GM21529 (cell line): ENCODE measurements around the gene SARDH.

Experiments
- ATAC-seq: cut with Tn5 transposase; IDR thresholded peaks from one replicate; pipeline ENCODE4 v1.9.1; 2021; ENCODE audit not compliant: unreplicated experiment

Gene SARDH

DNA sequence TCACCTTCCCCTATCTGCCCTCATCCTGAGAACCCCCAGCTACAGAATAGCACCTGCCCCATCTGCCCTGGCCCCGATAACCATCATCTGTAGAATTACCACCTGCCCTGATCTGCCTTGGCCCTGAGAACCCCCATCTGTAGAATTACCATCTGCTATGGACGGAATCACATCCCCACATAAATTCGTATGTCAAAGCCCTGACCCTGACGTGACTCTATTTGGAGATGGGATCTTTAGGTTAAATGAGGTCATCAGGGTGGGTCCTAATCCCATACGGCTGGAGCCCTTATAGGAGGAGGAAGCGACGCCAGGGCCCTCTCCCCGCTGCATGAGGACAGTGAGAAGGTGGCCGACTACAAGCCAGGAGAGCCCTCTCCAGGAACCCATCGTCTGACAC, 32.6 kb downstream of the SARDH start:
- no peak for ATAC-seq

DNA sequence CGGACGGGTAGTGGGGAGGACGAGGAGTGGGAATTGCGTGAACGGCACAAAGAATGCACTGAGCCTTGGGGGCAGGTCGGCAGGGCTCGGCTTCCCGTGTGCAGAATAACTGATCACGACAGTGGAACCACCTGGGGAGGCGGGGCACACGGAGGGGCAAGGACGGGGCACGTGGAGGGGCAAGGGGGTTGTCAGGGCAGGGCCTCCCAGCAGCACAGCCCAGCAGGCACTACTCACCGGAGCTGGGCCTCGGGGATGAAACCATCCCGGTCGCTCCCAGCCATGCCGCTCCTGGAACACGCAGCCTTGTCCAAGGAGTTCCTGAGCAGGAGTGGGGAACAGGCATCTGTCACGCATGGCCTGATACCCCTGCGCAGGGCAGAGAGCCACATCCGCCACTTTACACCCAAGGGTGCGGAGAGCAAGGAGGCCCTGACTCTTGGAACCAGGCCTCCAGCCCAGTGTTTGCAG, 33.4 kb downstream of the SARDH start:
- no peak for ATAC-seq

DNA sequence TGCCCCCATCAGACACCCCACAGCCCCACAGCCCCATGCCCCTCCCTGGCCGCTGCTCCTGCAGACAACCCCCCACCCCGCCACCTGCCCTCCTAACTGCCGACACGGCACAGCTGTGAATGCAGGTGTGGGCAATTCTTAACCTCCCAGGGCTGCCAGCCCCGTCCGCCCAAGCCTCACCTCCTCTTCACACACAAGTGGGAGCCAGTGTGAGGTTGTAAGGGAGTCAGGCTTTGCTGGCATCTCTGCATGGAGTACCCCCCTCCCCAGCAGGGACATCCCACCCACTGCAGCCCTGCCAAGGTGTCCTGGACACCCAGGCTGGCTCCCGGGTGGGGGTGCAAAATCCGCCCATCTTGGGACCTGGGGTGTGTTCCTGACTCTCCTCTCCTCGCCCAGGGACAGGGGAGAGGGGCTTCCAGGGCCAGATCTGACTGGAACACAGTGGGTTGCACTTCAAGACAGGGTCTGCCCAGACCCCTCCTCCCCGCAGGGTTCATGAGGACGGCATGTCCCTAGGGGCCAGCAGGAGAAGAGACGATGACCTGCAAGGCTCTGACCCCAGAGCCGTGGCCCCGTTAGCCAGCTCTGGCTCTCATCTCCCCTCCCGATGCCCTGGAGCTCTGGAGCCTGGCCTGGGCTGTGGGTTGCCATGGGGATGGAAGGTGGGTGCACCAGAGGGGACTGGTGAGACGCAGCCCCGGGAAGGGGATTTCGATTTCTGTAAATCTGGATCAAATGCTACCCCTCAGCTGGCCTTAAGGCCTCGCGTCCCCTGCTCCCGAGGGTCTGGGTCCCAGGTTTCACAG, 34.4 kb downstream of the SARDH start:
- ATAC-seq: no peak

DNA sequence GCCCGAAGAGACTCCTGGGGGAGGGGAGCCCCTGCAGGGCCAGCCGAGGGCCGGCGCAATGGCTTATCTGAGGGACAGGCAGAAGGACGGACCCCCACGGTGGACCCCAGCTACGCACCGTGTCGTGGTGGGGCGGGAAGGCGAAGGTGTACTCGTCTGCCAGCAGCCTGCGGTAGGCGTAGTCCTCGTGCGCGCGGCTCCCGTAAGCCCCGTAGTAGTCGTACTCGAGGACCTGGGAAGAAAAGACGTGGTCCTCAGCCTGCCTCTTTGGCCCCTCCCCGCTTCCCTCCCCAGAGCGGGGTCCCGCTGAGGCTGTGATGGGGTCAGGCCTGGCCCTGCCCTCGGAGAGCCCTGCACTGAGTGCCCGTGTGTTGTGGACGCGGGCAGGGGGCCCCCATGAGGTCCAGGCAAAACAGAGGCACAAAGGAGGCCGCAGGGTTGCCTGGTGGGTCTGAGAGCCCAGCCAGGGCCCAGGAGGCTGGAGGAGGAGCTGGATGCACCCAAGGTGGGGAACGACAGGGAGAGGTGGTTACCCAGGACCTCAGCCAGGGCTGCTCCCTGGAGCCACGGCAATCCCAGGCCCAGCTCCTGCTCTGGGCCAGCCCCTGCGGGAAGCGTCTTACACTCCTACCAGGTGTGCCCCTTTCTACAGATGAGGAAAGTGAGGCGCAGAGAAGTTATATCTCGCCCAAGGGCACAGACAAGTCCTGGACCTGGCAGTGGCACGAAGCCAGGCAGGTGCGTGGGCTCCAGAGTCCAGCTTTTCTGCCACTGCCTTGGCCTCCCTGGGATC, 35.2 kb downstream of the SARDH start:
- ATAC-seq: no peak

DNA sequence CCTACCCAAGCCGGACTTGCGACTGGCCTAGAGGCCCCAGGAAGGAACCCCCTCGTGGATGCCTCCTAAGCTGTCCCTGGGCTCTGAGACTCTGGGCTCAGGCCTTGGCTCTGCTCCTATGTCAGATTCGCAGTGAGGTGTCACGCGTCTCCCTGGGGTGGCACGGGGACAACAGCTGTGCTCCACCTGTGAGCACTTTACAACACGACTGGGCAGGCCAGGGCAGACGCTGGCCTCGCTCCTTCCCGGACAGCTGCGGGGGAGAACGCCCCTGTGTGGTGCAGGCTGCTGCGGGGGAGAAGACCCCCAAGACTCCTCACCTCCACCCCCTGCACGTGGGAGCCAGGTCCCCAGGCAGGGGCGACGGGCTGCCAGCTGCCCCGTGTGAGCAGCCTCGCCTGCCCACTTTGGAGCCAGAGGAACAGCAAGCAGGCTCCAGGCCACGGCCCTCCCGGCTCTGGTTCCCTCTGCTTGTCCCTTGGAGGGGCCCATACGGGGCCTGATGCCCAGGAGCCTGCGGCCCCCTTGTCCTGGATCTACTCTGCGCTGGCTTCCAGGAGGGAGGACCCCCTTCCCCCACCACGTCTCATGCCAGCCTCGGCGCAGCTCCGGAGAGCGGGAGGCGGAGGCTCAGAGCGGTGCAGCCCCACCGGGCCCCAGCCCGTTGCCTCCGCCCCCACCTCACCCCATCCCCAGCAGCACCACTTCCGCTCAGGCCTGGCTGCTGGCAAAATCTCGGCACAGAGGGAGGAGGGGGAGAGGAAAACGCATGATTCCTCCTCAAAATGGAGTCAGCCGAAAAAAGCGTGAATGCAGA, 36.0 kb downstream of the SARDH start:
- no peak for ATAC-seq

DNA sequence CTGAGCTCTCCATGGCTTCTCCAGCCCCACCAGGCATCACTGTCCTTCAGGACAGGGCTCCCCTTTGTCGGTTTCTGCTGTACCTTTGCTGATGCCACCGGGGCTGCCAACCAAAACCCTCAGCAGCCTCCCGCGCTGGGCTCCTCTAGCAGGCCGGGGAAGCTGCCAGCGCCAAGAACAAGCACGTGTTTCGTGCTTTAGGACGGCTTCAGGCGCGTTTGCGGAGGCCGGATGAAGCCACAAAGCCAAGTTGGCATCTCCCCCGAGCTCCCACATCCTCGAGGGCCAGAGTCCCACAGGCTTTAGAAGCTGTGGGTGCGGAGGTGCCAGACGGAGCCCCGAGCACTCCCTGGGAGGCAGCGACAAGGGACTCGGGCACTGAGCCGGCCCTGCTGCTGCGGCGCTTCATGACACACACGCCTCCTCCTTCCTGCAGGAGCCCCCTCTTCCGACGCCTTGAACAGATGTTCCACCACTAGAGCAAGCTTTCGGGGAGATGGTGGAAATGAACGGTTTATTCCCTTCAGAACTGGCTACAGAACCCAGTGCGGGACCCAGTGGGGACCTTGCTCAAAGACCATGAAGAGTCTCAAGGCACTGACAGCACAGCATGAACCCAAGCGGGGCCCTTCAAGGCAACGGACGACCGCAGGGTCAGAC, 36.7 kb downstream of the SARDH start:
- no peak for ATAC-seq

DNA sequence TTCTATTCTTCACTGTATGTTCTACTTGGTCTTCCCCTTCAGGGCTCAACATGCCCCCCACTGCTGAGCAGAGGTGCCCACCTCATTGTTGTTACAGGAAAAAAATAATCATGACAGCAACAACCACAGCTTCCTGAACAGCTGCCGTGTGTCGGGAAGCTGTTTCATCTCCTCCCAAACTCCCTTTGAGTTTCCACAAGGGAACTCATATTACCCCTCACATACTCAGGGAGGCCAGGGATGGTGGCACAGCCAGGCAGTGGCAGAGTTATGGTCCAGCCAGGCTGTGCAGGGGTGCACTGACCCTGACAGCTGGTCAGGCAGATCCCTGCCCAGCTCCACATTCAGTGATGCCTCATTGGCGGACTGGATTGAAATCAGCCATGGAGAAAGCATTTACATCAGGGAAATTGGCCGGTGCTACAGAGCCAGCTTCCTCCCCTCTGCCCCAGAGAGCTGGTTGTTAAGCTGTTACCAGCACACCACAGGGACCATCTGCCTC, 37.3 kb downstream of the SARDH start:
- no peak for ATAC-seq

DNA sequence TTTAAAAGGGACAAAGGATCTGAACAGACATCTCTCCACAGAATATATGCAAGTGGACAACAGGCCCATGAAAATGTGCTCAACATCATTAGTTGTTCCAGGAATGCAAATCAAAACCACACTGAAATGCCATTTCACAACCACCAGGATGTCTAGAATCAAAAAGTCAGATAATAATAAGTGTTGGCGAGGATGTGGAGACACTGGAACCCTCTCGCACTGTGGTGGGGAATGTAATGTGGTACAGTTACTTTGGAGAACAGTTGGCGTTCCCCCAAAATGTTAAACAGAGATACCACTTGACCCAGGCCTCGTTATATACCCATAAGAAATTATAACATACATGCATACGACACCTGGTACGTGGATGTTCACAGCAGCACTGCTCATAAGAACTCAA, 38.6 kb downstream of the SARDH start:
- no peak for ATAC-seq

DNA sequence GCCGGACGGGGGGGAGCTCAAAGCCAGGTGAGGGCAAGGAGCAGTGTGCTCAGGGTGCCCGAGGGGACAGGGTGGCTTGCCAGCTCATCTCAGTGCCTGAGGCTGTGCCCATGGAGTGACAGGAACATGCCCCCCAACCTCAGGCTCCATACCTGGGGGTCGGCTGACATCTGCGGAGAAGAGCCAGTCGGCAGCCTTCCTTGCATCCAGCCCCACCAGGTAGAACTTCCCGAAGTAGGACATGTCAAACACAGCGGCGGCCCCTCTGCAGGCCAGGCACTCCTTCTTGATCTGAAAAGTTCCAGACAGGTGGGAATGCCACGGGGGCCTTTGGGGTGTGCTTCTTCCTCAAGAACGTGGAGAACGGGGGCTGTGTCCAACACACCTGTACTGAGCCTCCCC, 42.1 kb downstream of the SARDH start:
- ATAC-seq: no peak

DNA sequence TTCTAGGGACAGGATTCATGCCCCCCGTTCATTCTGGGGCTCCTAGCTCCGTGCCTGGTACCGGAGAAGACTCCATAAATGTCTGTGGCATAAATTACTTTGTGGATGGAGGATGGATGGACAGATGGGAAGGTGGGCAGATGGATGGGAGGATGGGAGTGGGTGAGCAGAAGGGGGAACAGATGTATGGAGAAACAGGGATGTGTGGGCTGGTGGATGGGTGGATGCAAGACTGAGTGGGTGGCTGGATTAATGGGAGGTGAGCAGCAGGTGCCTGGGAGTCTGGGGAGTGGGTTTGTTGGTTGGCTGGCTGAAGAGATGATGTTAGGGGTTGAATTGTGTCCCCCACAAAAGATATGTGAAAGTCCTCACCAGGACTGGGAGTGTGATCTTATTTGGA, 43.5 kb downstream of the SARDH start:
- ATAC-seq: no peak

DNA sequence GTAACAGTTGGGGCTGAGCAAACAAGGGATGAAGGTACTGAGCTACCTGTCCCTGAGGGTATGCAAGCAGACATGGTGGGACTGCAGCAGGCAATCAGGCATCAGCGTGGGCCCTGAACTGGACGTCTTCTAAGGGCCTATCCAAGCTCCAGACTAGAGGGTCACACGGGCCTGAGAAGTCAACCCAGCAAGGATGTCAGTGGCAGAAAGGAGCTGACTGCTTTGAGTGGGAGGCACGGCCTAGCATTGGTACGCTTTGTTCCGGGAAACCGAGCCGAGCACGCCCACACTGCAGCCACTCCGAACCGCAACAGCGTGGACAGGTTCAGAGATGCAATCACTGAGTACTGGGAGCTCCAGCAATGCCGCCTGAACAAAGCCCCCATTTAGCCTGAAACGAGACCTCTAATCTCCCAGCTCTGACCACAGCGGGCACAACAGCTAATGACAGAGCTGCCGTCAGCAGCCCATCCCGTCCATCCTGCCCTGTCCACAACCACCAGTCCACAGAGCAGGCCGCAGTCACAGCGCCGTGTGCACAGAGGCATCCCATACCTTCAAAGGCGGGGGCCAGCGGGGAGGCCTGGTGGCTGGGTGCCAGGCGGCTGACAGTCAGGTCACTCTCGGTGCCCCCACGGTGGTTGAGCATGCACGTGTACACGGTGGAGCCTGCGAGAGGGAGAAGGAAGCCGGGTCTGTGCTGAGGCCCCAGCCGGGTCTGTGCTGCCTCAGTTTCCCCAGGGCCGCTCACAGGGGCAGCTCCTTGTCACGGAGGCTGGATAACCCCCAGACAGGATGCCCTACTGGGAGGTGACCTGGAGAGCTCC, 44.2 kb downstream of the SARDH start:
- no peak for ATAC-seq

DNA sequence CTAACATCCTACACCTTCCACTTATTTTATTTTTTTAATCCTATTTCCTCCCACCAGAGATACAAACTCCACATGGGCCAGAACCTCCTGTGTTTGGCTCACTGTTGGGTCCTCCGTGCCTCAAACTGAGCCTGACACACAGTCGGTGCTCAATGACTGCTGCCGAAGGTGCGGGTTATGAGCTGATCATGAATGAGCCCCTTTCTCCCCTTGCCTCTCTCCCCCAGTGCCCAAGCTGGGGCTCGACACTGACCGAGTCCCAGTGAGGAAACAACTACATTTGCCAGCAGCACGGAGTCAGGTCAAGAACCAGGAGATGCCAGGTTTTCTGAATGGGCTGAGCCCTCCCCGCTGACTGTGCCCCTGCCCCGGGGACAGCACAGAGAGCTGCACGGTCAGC, 45.0 kb downstream of the SARDH start:
- ATAC-seq: no peak

DNA sequence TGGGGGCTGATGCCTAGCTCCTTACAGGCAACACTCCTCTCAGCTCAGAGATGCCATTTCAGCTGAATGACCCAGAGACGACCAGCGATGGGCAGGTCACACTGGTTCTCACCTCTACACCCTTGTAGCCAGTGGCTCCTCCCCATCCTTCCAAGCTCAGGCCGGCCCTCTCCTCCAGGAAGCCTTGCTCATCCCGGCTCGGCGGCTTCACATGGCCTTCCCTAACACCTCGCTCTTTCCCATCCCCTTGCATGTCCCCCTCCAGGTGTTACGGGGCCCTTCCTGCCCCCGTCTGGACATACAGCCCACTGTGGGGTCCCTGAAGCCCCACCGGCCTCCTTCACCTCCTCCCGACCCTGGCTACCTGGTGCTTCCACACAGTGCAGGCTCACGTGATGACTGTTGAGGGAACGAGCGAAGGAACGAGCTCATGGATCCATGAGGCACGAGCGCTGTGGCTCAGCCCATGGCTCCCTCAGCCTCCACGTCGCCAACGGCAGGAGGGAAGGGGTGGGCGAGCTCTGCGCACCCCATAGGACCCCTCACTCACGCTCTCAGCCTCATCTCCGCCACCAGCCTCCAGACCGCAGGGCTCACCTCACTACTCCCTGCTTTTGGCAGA, 45.7 kb downstream of the SARDH start:
- ATAC-seq: no peak

DNA sequence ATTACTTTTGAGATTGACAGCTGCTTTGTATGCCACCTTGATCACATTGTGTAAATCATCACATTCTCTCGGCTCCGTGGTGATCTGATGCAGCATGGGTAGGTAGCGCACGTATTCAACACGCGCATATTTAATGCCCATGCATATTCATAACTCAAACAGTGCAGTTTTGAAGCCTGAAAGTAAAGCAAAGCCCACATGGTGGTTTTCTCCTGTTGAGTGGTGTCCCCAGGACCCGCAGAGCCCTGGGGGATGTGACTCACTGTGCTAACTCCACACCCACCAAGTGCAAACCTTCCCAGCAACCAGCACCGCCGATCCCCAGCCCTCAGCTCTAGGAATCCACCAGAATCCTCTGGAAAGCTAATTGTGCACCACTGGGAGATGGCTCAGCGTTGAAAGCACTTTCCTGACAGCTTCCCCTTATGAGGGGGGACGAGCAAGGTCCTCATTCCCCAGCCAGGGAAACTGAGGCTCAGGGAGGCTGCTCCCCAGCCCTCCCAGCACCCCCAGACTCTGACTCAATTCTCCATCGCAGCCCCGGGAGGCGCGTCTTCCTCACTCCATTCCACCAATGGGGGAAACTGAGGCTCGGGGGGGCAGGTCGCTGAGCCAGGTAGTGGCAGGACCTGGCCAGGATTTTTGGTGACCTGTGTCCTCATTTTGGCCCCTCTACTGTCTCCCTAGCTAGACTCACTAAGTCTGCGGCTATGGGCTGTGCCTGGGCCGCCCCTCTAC, 46.4 kb downstream of the SARDH start:
- no peak for ATAC-seq

DNA sequence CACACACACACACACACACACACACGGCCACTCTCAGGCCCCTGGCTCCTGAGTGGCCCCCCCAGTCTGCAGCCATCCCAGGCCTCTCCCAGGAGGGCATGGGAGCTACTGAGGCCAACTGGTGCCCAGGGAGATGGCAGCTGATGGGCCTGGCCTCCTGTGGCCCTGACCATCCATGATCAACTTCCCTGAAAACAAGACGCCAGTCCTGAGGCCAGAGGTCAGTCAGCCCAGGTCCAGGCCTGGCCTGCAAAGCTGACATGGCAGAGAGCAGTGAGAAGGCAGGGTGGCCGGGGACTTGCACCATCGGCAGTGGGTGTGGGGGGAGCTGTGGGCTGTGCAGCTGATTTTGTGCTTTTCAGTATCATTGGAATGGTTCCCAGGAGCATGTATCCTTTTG, 47.0 kb downstream of the SARDH start:
- no peak for ATAC-seq

DNA sequence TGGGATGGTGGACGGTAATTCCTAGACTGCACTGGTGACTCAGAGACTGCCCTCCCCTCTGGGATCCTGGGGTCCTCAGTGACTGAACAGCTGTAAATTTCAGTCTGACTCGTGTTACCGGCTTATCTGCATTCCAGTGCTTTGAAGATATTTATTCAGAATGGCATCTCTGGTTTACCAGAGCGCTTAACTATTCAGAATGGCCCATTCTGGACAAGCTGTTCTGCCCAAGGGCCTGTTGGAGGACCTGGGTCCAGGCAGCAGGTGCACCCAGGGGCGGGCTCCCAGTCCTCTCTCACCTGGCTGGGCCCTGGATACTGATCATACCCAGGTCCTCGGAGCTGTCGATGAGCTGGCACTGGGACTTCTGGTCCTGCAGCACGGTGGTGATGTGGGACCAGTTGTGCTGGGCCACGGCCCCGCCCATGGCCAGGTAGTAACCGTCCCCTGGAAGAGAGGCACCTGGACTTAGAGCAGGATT, 48.0 kb downstream of the SARDH start:
- no peak for ATAC-seq

DNA sequence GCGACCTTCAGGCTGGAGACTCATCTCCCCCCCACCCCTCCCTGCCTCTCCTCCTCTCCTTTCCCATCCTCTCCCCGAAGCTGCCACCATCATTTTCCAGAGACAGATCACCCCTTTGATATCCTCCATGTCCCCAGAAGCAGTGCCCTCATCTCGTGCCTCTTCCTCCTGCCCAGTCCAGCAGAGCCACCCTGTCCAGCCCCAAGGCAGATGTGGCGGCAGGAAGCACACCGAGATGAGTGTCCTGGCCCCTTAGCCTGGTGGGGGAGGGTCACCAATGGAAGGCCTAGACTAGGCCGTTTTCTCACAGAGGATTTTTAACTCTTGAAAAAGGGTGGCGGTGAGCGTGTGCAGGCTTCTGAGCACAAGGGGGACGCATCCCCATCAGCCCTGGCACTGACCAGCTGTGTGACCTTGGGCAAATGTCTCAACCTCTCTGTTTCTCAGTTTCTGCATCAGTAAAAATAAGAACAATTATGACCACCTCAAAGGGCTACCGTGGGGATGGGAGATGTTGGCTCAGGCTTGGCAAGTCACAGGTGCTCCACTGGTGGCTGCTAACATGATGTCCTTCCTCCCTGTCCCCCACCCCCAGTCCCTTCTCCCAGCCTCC, 48.9 kb downstream of the SARDH start:
- ATAC-seq: no peak
